Adrenal gland (tissue), 5 donors: ENCODE results near the gene AK5.

Experiments
- POLR2A ChIP-seq, 2 donors: fragments of 450-650 bp; IDR thresholded peaks; one replicate each; pipeline ENCODE4 v1.6.1; 2017; ENCODE audit warnings: antibody characterized with exemption in 2 of 2, mild to moderate bottlenecking in 2 of 2, moderate library complexity in 1 of 2
- TF ChIP-seq, protein P1 (sequence below), 6 experiments: fragments of 450-650 bp in 4 of 6; fragments of 200-600 bp in 2 of 6; sonication (generic) in 1 of 6; IDR thresholded peaks; 1 replicate in 5 of 6; 2 replicates in 1 of 6; pipeline versions ENCODE4 v1.5.1 to v1.8.0; 2016 to 2021; ENCODE audit warnings: antibody characterized with exemption in 6 of 6, mild to moderate bottlenecking in 2 of 6, moderate library complexity in 1 of 6
- donor health status: DM: no; HTN: no; CAD: no.

DNA sequence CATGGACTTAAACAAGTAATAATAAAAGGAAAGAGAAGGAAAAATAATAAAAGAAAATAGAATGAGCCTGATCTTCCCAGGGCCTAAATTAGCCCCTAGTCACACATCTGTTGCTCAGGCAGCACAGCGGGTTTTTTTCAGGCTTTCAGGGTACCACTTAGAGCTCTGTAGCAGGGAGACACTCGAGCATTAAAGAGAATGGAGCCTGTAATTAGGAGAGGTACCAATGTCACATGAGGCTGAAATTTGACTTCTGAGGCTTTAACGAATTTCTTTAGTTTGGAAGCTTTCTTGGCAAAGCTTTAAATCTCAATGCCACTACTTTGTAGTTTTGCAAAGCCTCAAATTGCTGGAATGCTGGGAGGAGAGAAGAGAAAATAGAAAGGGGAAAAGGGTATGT lies 116.3 kb downstream of the AK5 start:
- no peak for TF ChIP-seq POLR2A (IDR thresholded peaks at IDR 0.05)
- TF ChIP-seq, protein P1, sequence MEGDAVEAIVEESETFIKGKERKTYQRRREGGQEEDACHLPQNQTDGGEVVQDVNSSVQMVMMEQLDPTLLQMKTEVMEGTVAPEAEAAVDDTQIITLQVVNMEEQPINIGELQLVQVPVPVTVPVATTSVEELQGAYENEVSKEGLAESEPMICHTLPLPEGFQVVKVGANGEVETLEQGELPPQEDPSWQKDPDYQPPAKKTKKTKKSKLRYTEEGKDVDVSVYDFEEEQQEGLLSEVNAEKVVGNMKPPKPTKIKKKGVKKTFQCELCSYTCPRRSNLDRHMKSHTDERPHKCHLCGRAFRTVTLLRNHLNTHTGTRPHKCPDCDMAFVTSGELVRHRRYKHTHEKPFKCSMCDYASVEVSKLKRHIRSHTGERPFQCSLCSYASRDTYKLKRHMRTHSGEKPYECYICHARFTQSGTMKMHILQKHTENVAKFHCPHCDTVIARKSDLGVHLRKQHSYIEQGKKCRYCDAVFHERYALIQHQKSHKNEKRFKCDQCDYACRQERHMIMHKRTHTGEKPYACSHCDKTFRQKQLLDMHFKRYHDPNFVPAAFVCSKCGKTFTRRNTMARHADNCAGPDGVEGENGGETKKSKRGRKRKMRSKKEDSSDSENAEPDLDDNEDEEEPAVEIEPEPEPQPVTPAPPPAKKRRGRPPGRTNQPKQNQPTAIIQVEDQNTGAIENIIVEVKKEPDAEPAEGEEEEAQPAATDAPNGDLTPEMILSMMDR (IDR thresholded peaks at IDR 0.05): no peak
